Parathyroid adenoma (tissue), 2 donors: ENCODE data around the gene SOD2.

Experiments used
- H2AFZ ChIP-seq: fragments of 300-600 bp; sonication (generic); one replicate; pipeline ENCODE4 v1.7.0; 2017; ENCODE audit warnings: antibody characterized with exemption, mild to moderate bottlenecking
- H3K27ac ChIP-seq: fragments of 300-600 bp; sonication (generic); one replicate; pipeline ENCODE4 v1.7.0; 2017
- H3K27me3 ChIP-seq: fragments of 300-600 bp; sonication (generic); one replicate; pipeline ENCODE4 v1.7.0; 2017; ENCODE audit warnings: low read length; ENCODE audit not compliant: control insufficient read depth, insufficient read depth
- H3K36me3 ChIP-seq: fragments of 300-600 bp; sonication (generic); one replicate; pipeline ENCODE4 v1.7.0; 2017; ENCODE audit warnings: low read length; ENCODE audit not compliant: control insufficient read depth, insufficient read depth
- H3K4me1 ChIP-seq: fragments of 300-600 bp; sonication (generic); one replicate; pipeline ENCODE4 v1.7.0; 2017; ENCODE audit warnings: control low read depth
- H3K4me2 ChIP-seq: fragments of 300-600 bp; sonication (generic); one replicate; pipeline ENCODE4 v1.7.0; 2017; ENCODE audit warnings: low read length
- H3K4me3 ChIP-seq: fragments of 300-600 bp; sonication (generic); one replicate; pipeline ENCODE4 v1.7.0; 2017; ENCODE audit warnings: low read depth, low read length
- H3K79me2 ChIP-seq: fragments of 300-600 bp; sonication (generic); one replicate; pipeline ENCODE4 v1.7.0; 2017; ENCODE audit warnings: control low read depth
- H3K9ac ChIP-seq: fragments of 300-600 bp; sonication (generic); one replicate; pipeline ENCODE4 v1.7.0; 2017; ENCODE audit warnings: mild to moderate bottlenecking
- H3K9me3 ChIP-seq: fragments of 300-600 bp; sonication (generic); one replicate; pipeline ENCODE4 v1.7.0; 2017; ENCODE audit warnings: low read length; ENCODE audit not compliant: control insufficient read depth
- TF ChIP-seq, protein P1 (sequence below): fragments of 300-600 bp; sonication (generic); IDR thresholded peaks from one replicate; pipeline ENCODE4 v1.7.0; 2017; ENCODE audit warnings: antibody characterized with exemption, mild to moderate bottlenecking
- donor health status: primary hyperparathyroidism.

The SOD2 gene

DNA sequence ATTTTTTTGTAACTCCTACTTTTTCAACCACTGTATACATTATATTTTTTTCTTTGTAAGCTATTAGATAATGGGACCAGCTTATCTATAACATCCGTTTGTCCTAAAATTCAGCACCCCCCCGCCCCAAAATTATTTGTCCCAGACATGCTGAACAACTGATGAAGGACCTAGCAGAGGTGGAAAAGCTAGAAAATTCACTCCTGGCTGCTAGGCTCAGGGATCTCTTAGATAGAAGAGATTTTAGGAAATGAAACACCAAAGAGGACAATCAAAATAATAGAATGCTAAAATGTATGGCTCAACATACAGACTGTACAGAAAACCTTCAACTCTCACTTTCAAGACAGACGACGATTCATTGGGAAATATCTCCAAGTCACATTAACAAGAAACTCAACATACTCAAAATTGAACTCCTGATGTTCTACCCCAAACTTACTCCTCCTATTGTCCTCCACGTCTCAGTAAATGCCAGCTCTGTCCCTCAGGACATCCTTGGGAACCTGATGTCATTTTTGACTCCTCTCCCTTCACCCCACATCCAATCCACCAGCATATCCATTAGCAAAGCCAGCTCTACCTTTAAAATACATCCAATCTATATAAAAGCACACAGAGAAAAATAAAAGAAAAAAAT is 4.7 kb downstream of the SOD2 start:
- Histone ChIP-seq H3K9me3 (no peaks in the 10 kb centered on the region), H3K4me1 (peaks cover 5% of the 10 kb centered on the region), H3K36me3 (no peaks in the 10 kb centered on the region), H3K79me2 (peaks cover 45% of the 10 kb centered on the region), H3K4me3 (no peak overlapping the region), H2AFZ (no peak overlapping the region), H3K4me2 (no peak overlapping the region), H3K9ac (no peak overlapping the region), H3K27me3 (no peaks in the 10 kb centered on the region), H3K27ac (no peak overlapping the region)
- TF ChIP-seq, protein P1, sequence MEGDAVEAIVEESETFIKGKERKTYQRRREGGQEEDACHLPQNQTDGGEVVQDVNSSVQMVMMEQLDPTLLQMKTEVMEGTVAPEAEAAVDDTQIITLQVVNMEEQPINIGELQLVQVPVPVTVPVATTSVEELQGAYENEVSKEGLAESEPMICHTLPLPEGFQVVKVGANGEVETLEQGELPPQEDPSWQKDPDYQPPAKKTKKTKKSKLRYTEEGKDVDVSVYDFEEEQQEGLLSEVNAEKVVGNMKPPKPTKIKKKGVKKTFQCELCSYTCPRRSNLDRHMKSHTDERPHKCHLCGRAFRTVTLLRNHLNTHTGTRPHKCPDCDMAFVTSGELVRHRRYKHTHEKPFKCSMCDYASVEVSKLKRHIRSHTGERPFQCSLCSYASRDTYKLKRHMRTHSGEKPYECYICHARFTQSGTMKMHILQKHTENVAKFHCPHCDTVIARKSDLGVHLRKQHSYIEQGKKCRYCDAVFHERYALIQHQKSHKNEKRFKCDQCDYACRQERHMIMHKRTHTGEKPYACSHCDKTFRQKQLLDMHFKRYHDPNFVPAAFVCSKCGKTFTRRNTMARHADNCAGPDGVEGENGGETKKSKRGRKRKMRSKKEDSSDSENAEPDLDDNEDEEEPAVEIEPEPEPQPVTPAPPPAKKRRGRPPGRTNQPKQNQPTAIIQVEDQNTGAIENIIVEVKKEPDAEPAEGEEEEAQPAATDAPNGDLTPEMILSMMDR: no peak

- Histone ChIP-seq H3K27me3 (no peaks in the 10 kb centered on the region), H2AFZ (no peak overlapping the region), H3K9me3 (no peaks in the 10 kb centered on the region), H3K4me1 (peaks cover 5% of the 10 kb centered on the region), H3K4me2 (no peak overlapping the region), H3K9ac (no peak overlapping the region), H3K4me3 (no peak overlapping the region), H3K36me3 (no peaks in the 10 kb centered on the region), H3K27ac (no peak overlapping the region), H3K79me2 (peaks cover 45% of the 10 kb centered on the region)
- TF ChIP-seq, protein P1: no peak
Observed at GRCh38 chr6:159687341-159687740, 5.7 kb downstream of the SOD2 start.

DNA sequence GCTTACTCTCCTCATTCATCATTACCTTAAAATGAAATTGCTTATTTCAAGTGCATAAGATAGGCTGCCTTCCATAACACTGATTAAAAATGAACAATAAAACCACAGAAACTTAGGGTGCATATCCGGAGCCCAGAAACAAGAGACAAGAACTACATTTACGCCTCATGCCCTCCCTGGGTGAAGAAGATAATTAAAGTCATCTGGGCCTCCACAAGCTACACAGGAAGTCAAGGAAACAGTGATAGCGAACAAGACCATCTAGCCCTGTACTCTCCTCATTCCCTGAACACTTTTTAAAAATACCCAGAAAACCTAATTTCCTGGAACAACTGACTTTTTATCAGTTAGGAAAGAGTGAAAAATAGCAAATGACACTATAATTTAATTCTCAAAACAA is 6.3 kb downstream of the SOD2 start:
- Histone ChIP-seq H3K79me2 (peaks cover 38% of the 10 kb centered on the region), H3K27me3 (no peaks in the 10 kb centered on the region), H3K4me2 (no peak overlapping the region), H3K9ac (no peak overlapping the region), H3K36me3 (no peaks in the 10 kb centered on the region), H3K27ac (no peak overlapping the region), H3K4me1 (peaks cover 2% of the 10 kb centered on the region), H2AFZ (no peak overlapping the region), H3K9me3 (no peaks in the 10 kb centered on the region), H3K4me3 (no peak overlapping the region)
- TF ChIP-seq, protein P1: no peak

DNA sequence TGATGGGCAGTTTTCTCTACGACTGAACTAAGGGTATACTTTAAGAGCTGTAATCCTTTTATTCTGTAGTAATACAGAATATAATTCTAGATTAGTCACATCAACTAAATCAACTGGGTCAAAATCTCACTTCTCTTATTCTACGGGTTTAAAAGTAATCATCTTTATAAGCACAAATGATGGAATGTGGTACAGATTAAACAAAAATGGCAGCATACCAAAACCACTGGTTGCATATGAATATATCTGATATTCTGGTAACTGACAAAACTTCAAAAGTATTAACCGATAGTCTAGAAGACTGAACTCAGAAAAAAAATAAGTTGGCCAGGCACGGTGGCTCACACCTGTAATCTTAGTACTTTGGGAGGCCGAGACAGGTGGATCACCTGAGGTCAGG is 7.0 kb downstream of the SOD2 start:
- no peaks in the 10 kb centered on the region for H3K36me3 ChIP-seq
- no peak overlapping the region for H3K4me3 ChIP-seq
- no peaks in the 10 kb centered on the region for H3K4me1 ChIP-seq

DNA sequence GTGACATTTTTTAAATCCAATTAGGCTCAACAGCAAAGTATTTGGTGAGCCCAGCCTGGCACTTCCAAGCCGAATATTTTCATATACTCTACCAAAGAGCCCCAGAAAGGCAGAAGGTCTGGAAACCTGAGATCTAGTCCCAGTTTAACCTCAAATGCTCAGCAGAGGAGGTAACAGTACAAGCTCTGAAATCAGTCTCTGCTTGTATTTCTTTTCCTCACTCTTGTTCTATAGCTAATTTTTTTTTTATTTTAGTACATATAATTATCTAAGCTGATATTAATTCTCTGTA is 9.1 kb downstream of the SOD2 start:
- Histone ChIP-seq H3K79me2 (peaks cover 23% of the 10 kb centered on the region), H3K4me2 (no peak overlapping the region), H3K27me3 (no peaks in the 10 kb centered on the region), H3K9me3 (no peaks in the 10 kb centered on the region), H2AFZ (no peak overlapping the region), H3K4me1 (no peaks in the 10 kb centered on the region), H3K27ac (no peak overlapping the region), H3K36me3 (no peaks in the 10 kb centered on the region), H3K4me3 (no peak overlapping the region), H3K9ac (no peak overlapping the region)
- TF ChIP-seq, protein P1: no peak

More for the DNA sequence above, 7.0 kb downstream of the SOD2 start:
- H2AFZ ChIP-seq: no peak overlapping the region
- TF ChIP-seq, protein P1: no peak
- no peak overlapping the region for H3K27ac ChIP-seq
- no peaks in the 10 kb centered on the region for H3K9me3 ChIP-seq
- H3K4me2 ChIP-seq: no peak overlapping the region
- peaks cover 38% of the 10 kb centered on the region for H3K79me2 ChIP-seq
- no peaks in the 10 kb centered on the region for H3K27me3 ChIP-seq
- no peak overlapping the region for H3K9ac ChIP-seq
